GM21360 (cell line): ENCODE data around the gene ITPR1.

Source experiments
- ATAC-seq: cut with Tn5 transposase; IDR thresholded peaks from one replicate; pipeline ENCODE4 v1.9.1; 2021; ENCODE audit warnings: mild to moderate bottlenecking, moderate library complexity; ENCODE audit not compliant: unreplicated experiment

The ITPR1 gene

DNA sequence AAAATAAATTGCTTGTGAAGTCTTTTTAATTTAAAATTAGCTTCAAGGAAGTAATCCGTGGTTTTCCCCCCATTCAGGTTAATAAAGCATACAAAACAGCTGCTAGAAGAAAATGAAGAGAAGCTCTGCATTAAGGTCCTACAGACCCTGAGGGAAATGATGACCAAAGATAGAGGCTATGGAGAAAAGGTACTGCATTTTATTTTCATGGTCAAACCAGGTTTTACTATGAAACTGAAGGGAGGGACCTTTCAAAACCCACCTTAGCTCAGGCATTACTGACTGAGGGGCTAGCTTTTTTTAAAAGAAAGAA, 218.5 kb downstream of the ITPR1 start:
- no peak for ATAC-seq

DNA sequence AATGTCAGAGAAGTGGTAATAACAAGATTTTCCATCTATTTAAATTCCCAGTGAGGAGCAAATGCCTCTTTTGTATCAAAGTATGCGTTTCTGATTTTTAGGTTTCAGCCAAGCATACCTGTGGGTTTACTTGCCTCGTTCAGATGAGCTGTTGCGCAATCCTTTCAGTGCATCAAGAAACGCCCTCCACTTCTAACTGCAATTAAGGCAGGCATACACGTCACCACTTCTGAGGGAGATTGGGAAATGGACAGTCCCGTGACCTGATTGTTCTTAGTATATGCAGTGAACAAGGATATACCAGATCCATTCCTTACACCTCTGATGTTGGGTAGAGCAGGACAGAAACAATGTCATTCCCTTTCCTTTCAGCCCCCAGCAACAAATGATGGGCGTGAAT, 219.0 kb downstream of the ITPR1 start:
- no peak for ATAC-seq

DNA sequence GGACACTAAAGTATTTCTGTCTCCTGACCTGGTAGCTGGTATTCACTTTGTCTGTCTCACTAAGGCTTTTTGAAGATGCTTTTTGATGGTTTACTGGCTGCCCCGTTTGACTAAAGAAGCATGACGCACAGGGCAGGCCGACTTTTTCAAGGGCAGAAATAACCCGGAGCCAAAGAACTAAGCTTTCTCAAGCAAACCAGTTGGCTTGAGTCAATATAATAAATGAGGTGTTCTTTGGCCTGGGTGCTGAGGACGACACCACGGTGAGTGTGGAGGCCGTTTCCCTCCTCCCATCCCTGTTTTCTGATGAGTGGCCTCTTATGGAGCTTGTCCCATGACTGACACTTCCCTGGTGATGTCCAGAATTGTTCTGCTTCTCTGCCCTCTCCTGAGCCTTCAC, 220.9 kb downstream of the ITPR1 start:
- ATAC-seq: no peak

DNA sequence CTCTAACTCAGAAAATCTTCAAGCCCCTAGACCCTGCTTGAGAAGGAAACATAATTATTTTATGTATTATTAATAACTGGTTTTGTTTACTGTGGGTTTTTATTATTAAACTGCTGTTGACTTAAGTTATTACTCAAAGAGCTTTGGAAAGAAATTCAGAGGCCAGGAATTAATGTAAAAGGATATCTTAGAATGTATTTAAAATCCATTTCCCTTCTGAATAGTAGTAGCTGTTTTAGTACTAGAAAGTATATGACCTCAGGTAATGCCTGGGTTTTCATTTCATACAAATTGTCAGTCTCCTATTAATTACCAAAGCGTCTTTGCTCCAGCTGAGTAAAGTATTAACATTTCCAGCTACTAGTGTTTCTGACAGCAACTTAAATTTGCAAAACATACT, 223.1 kb downstream of the ITPR1 start:
- no peak for ATAC-seq

DNA sequence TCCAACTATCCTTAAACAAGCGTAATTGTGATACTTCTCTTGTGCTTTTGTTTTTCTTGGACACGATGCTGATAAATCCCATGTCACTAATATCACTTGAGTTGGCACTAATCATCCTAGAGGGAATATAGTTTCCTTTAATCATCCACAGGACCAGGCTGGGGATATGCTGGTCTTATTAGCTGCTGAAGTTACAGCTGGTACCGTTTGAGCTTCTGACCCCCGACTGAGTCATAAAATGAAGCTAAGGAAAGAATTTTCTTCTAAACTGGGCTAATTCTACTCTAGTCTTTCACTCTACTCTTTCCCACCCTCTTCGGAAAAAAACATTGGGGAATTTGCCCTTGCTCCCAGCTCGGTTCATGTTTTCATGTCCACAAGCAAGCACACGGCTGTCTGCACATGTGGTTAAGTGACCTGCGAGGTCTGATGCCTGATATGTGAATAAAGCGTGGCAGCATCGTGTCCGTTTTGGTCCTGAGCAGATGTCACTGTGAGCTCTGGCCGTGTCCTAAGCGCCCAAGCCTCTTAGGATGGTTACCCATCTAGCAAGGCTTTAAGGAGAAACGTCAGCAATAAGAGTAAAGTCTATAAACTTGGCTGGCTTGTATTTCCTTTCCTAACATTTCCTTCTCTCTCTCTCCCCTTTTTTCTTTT, 223.7 kb downstream of the ITPR1 start:
- ATAC-seq: no peak

DNA sequence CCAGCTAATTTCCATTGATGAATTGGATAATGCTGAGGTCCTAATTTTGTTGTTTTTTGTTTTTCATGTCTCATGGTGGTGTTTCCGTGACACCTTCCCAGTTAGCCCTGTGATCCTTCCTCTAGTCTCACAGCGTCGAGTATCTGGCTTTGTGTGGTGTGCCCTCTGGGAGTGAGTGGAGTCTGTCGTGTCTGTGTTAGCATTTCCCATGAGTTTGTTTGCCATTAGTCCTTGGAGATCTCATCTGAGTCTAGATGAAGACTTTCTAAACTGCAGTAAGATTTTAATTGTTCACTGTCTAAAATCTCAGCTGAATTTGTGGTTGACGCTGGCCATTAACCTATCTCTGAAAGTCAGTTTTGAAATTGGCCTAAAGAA, 224.2 kb downstream of the ITPR1 start:
- no peak for ATAC-seq

DNA sequence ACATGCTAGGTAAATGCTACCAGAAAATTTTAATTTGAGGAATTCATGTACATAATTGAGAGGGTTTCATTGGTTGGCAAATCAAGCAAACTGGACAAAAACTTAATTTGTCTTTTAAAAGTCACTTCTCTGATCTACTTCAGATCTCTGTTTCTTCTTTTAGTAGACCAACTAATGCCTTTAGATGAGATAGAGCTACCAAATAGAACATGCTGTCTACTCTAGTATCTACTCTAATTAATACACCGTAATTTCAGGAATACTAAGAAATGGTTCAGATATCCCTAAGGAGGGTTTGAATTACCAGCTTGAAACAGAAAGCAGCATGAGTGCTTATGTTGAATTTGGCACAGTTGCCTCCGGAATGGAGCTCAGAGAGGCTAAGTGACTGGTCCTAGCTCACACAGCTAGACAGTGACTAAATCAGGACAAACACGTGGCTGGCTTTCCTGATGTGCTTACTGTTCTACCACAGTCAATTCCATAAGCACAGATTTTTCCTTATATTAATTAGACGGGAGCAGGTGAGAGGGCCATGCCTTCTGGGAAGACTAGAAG, 225.1 kb downstream of the ITPR1 start:
- ATAC-seq: no peak

DNA sequence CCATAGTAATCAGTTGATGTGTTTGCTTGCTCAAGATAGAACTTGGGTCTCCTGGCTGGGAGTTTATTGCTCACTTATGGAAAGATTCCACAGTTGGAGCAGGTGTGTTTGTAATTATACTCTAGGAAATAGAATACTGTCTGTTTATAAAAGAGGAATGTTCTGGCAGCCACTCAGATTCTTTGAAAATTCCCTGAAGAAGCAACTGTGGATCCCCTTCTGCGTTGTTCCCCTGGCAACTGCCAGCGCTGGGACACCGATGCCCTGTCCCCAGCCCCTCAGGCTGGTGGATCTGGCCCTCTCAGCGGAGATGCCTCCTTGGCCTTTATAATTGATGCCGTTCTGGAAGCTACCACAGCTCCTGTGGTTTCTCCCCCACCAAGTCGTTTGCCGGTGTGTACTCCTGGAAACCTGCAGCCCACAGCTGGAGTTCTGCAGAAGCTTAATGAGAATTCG, 225.9 kb downstream of the ITPR1 start:
- ATAC-seq: no peak

DNA sequence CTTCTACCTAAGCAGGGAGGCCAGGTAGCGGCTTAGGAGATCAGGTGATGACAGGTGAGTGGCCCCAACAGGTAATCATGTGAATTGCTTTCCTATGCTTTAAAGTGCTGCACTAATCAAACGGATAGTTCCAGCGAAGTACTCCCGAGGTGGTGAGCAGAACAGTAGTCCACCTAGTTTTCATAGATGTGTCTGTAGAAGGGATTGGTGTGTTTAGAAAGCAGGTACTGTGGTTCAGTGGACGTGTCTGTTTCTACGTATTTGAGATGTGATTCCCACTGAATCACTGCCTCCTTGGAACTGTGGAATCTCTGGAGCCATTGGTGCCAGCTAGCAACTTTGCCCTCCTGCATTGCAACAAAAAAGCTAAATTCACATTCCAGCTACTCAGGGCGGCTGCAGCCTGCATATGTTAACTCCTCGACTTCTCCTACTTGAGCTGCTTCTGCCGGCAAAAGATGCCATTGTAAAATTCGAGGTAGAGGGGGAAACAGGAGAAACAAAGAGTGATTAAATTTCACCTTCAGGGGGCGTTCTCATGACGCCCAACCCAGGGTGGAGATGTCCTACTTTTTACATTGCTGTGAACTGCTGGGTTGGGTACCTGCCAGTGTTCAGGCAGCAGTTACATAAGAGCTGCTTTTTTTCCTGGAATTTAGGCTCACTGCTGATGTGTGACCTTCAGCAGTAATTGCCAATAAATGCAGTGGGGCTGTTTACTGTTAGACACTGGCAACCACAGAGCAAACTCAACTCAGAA, 227.3 kb downstream of the ITPR1 start:
- ATAC-seq: no peak

DNA sequence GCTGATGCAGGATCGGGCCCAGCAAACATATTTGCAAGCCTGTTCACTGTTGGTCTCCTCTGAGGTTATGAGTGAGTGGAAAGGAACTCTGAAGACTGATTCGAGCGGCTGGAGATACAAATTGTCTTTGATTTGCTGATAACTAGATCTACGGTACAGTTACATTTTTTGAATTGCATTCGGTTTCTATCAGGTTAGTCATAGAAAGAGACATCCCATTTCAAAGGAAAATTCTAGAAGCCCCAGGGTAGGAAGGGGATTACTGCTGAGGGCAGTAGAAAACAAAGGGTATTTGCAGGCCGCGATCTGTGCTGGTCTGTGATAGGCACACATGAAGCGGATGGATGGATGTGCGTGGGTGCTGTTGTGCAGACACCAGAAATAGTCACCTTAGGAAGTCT, 228.4 kb downstream of the ITPR1 start:
- no peak for ATAC-seq

DNA sequence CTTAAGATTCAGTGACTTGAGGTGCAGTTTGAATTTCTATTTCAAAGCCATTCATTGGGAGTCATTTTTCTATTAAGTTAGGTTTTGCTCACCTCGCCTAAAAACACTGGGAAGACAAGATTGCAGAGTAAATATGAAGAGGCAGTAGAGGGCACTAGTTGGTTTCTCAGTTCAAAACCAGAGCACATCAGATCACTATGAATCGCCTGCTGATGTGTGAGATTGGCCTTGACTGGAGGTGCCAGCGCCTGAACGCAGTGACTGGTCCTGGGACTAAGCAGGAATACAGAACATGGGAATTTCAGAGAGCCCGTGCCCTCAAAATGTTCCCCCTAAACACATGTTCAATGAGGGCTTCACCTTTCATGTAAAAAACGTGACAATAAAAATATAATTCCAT, 229.0 kb downstream of the ITPR1 start:
- no peak for ATAC-seq

DNA sequence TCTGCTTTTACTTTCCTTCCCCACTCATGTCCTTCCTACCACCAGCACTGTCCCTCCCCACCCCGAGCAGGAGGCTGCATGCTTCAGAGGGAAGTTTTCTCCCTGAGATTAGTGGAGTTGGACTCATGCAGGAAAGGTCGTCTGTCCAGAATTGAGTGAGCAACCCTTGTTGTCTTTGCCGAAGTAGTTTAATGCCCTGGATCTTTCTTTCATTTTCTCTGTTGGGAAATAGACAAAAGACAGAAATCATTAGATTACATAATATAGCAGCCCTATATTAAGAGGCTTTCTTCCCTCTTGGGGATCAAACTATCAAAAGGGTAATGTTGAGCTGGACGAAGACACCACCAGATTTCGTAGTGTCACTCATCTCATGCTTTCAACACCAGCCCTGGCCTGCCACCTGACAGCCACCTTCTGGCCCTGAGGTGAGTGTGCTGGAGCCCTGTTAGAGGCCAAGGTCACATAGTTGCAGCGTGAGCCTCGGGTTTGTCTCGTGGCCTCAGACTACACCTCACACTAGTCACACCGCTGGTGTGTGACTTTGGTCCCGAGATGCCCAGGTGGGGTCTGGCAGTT, 231.0 kb downstream of the ITPR1 start:
- ATAC-seq: no peak

DNA sequence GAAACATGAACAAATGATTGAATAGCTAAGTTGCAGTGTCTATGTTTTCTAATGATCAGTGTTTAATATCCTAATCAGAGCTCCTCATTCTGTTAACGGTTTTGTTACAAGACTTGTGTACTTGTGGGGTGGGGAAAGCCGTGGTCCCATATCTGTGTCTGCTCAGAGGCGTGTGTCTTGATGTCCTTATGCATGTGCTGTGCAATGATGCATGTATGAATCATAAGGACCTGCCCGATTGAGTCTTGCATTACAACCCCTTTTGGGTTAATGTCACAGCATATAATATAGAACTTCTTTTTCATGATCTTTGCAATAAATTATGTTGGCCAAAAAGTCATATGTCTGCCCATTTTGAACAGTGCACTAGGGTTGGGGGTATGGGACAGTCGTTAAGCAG, 233.4 kb downstream of the ITPR1 start:
- no peak for ATAC-seq

DNA sequence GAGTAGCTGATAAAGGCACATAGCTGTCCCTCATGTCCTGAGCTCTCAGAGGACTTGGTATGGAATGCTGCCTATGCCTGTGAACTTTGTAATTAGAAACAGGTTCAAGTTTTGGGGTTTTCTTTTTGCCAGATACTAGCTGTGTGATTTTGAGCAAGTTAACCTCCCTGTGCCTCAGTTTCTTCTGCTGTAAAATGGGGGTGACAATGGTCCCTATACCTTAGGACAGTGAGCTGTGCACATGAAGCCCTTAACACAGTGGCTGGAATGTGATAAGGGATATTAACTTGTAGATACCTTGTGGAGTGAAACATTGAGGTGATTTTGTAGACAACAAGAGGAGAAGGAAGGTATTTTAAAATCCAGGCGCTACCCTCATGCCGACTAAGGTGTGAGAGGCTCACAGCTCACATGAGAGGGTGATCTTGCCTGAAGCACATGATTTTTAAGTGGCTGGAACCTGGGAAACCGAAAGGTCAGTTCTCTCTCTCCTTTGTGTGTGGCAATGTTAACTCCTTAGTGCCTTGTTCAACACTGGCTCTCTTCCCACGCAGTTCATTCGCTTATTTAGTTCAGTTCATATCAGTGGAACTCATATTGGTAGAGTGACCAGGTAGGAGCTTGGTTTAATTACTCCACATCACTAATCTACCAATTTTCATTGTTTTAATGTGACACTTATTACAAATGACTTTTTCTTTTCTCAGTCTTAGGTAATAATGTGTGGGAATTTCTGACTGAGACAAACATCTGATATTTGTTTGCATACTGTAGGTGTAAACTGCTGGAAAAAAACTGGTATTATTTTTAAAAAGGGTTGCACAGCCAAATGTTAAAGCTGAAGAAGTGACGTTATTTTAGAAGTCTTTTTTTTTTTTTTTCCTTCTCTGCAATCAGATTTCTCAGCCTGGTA, 236.2 kb downstream of the ITPR1 start:
- no peak for ATAC-seq

DNA sequence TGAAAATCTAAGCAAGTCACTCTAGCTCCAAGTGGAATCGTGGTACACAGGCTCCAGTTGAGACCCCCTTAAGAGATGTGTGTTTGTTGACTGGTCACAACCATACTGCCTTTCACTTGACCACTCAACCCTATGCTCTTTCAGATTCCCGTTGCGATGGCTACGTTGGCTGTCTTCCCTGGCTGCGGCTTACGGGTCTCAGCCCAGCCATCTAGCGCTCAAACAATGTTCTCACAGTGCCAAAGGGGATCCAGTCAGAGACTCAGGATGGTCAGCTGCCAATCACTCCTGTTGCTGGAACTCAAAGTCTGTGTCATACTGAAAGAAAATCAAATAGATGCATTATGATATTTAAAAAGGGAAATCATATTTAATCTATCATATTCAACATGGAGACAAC, 237.6 kb downstream of the ITPR1 start:
- no peak for ATAC-seq

DNA sequence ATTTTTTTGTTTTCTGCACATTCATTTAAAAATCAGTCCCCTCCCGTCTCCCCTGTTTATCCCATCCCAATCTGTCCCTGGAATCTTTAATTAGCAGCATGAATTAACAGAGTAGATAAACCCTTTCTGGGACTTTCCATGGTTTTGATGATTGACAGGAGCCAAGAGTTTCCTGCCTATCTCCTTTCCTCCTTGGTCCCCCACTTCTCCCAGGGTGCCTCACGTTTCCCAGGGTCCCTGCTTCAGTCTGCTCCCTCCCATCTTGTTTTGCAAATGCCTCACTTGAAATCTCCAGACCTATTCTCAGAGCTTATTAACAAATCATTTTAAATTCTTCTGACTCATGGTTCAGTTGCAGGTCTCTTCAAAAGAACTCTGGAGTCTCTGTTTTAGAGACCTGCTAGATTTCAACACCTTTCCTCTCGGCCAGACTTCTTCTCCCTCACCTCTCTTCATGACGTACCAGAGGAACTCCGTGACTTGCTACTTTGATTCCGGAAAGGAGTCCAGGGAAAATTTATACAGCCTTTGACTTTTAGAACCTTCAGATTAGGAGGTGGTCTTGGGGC, 238.5 kb downstream of the ITPR1 start:
- ATAC-seq: no peak

DNA sequence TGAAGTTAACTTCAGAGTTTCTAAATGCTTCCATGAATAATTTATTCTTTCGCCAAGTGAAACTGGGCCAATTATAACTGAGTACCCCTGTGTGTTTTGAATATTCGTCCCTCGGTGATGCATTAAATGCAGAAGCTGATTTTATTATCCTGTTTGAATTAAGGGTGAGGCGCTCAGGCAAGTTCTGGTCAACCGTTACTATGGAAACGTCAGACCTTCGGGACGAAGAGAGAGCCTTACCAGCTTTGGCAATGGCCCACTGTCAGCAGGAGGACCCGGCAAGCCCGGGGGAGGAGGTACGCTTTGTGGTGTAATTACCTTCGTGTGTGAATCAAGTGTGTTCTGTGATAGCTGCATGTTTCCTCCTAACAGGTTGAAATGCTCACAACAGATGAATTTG, 239.8 kb downstream of the ITPR1 start:
- no peak for ATAC-seq

DNA sequence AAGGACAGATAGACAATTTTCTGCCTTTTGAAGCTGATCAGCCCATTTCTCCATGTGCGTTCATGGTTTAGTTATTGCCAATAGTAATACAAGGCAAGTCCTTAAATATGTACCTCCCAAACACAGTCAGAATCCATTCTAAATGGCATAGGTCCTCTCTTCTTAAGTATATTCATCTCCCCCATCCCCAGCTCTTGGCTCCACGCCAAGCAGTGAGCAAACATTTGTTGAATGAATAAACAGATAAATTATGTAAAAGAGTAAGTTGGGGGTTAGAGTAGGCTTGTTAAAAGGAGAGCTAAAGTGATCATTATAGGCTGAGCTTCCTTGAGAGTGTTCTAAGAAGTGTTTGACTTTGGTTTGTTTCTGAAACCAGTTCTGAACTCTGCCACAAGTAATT, 241.3 kb downstream of the ITPR1 start:
- ATAC-seq: no peak

DNA sequence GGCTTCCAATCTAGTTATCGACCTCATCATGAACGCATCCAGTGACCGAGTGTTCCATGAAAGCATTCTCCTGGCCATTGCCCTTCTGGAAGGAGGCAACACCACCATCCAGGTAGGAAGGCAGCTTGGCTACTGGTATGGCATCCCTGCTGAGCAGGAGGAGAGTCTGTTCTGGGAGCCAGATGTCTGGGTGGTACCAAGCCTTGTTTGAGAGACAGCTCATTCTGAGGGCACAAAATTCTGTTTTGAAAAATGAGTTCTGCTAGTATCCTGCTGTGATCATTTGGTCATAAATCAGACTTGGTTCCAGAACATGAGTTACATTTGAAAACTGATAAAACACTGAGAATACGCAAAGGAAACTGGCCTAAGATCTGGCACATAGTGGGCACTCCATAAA, 242.1 kb downstream of the ITPR1 start:
- ATAC-seq: no peak

DNA sequence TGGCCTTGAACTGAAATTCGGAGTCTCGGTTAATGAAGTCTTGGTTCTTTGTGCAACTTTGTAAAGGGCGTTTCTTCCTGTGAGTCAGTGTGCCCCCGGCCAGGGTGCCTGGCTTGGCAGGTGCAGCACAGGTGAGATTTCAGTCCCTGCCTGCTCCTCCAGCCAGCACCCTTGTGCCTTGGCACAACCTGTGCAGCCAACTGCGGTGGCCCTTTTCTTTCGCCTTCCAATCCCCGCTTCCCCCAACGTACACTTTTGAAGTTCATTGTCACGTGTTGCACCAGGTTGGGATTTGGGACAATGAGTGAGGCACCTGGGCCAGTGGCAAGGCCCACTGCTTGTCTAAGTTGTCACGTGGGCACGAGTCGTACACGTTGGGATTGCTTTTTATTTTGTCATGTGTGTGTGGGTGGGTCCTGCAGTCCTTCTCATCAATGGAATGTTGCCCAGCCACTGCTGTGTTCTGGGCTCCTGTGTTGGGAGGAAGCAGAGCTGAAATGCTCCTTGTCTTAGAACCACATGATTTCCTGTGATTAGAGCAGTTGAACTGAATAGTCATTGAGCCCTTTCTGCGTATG, 243.2 kb downstream of the ITPR1 start:
- no peak for ATAC-seq
